NT2/D1 (cell line): ENCODE data around the gene ATXN1.

Source experiments
- DNase-seq: peaks from one replicate; pipeline ENCODE4 v3.0.0-alpha.2; 2011; ENCODE audit warnings: low read depth, low spot score
- H3K27me3 ChIP-seq: 2 replicates; pipeline ENCODE4 v1.6.0; 2011; ENCODE audit warnings: mild to moderate bottlenecking; ENCODE audit not compliant: insufficient read length, insufficient read depth
- H3K36me3 ChIP-seq: 2 replicates; pipeline ENCODE4 v1.6.1; 2011; ENCODE audit warnings: mild to moderate bottlenecking, low read length, mixed read lengths; ENCODE audit not compliant: insufficient read depth, insufficient read length
- H3K4me1 ChIP-seq: 2 replicates; pipeline ENCODE4 v1.5.1; 2011; ENCODE audit not compliant: insufficient read depth, insufficient read length
- H3K4me3 ChIP-seq: 2 replicates; pipeline ENCODE4 v1.5.1; 2011; ENCODE audit warnings: low read depth; ENCODE audit not compliant: insufficient read length
- H3K9ac ChIP-seq: 2 replicates; pipeline ENCODE4 v1.6.0; 2011; ENCODE audit warnings: low read depth; ENCODE audit not compliant: insufficient read length
- H3K9me3 ChIP-seq: 2 replicates; pipeline ENCODE4 v1.5.1; 2011; ENCODE audit warnings: mild to moderate bottlenecking, low read length; ENCODE audit not compliant: insufficient read depth
- SUZ12 ChIP-seq: IDR thresholded peaks from 2 replicates; pipeline ENCODE4 v1.6.1; 2011; ENCODE audit not compliant: insufficient read length, insufficient read depth; ENCODE audit errors: extremely low read depth
- YY1 ChIP-seq: IDR thresholded peaks from 2 replicates; pipeline ENCODE4 v1.6.1; 2011; ENCODE audit not compliant: insufficient read length, insufficient read depth
- ZNF274 ChIP-seq: IDR thresholded peaks from 2 replicates; pipeline ENCODE4 v1.6.1; 2011; ENCODE audit warnings: mild to moderate bottlenecking, low read depth, low read length

ATXN1 gene

GRCh38 chr6:16321341-16321710 is 439.9 kb downstream of the ATXN1 start:
- no peak overlapping the region for H3K4me3 ChIP-seq
- TF ChIP-seq ZNF274 (no peak), YY1 (no peak), SUZ12 (no peak)
- peaks cover 5% of the 10 kb centered on the region for H3K4me1 ChIP-seq
- no peak overlapping the region for H3K9ac ChIP-seq
- H3K36me3 ChIP-seq = peaks cover 3% of the 10 kb centered on the region
- H3K27me3 ChIP-seq = no peaks in the 10 kb centered on the region
- DNase-seq = no peak
- H3K9me3 ChIP-seq = peaks cover 8% of the 10 kb centered on the region; the same call in 1 of the 2 replicates

- Histone ChIP-seq H3K9ac (no peak overlapping the region), H3K4me3 (no peak overlapping the region), H3K4me1 (peaks cover 5% of the 10 kb centered on the region), H3K9me3 (peaks cover 2% of the 10 kb centered on the region; the same call in 1 of the 2 replicates), H3K27me3 (no peaks in the 10 kb centered on the region), H3K36me3 (no peaks in the 10 kb centered on the region)
- DNase-seq = no peak
- TF ChIP-seq YY1 (no peak), SUZ12 (no peak), ZNF274 (no peak)
Observed at GRCh38 chr6:16320533-16321340, 440.5 kb downstream of the ATXN1 start.

GRCh38 chr6:16319813-16320532 is 441.3 kb downstream of the ATXN1 start:
- Histone ChIP-seq H3K4me3 (no peak overlapping the region), H3K27me3 (no peaks in the 10 kb centered on the region), H3K9ac (no peak overlapping the region), H3K9me3 (no peaks in the 10 kb centered on the region), H3K36me3 (no peaks in the 10 kb centered on the region), H3K4me1 (peaks cover 3% of the 10 kb centered on the region)
- DNase-seq = no peak
- TF ChIP-seq ZNF274 (no peak), YY1 (no peak), SUZ12 (no peak)

- TF ChIP-seq ZNF274 = no peak
- TF ChIP-seq SUZ12 = no peak
- TF ChIP-seq YY1 = no peak
- Histone ChIP-seq H3K4me1 (peaks cover 3% of the 10 kb centered on the region), H3K4me3 (no peak overlapping the region), H3K9ac (no peak overlapping the region), H3K36me3 (no peaks in the 10 kb centered on the region), H3K9me3 (no peaks in the 10 kb centered on the region), H3K27me3 (no peaks in the 10 kb centered on the region)
- no peak for DNase-seq
Observed at GRCh38 chr6:16318953-16319720, 442.1 kb downstream of the ATXN1 start.

GRCh38 chr6:16318538-16318937 is 442.7 kb downstream of the ATXN1 start:
- TF ChIP-seq ZNF274 (no peak), SUZ12 (no peak)
- H3K4me1 ChIP-seq = peaks cover 3% of the 10 kb centered on the region
- DNase-seq = no peak
- no peaks in the 10 kb centered on the region for H3K9me3 ChIP-seq
- H3K27me3 ChIP-seq = no peaks in the 10 kb centered on the region
- H3K9ac ChIP-seq = no peak overlapping the region
- no peak overlapping the region for H3K4me3 ChIP-seq
- no peaks in the 10 kb centered on the region for H3K36me3 ChIP-seq

- no peak for DNase-seq
- no peak overlapping the region for H3K4me3 ChIP-seq
- TF ChIP-seq ZNF274 = no peak
Observed at GRCh38 chr6:16316741-16317251, 444.5 kb downstream of the ATXN1 start.

GRCh38 chr6:16314296-16314695 is 447.0 kb downstream of the ATXN1 start:
- no peak for TF ChIP-seq SUZ12
- TF ChIP-seq YY1 = no peak
- TF ChIP-seq ZNF274 = no peak
- H3K4me1 ChIP-seq = no peaks in the 10 kb centered on the region
- no peaks in the 10 kb centered on the region for H3K36me3 ChIP-seq
- H3K27me3 ChIP-seq = no peaks in the 10 kb centered on the region
- DNase-seq = no peak
- no peaks in the 10 kb centered on the region for H3K9me3 ChIP-seq
- no peak overlapping the region for H3K4me3 ChIP-seq
- no peak overlapping the region for H3K9ac ChIP-seq

More at GRCh38 chr6:16316741-16317251, 444.5 kb downstream of the ATXN1 start:
- Histone ChIP-seq H3K27me3 (no peaks in the 10 kb centered on the region), H3K4me1 (peaks cover 3% of the 10 kb centered on the region), H3K36me3 (no peaks in the 10 kb centered on the region), H3K9ac (no peak overlapping the region), H3K9me3 (no peaks in the 10 kb centered on the region)
